C4-2B (cell line): ENCODE results near the gene ADAMTS16.

Experiments
- ZFX ChIP-seq: fragments of 450-650 bp; IDR thresholded peaks from 2 replicates; pipeline ENCODE4 v1.6.1; 2017
- TF ChIP-seq, protein P1 (sequence below): fragments of 450-650 bp; conservative IDR thresholded peaks from 2 replicates; pipeline ENCODE4 v1.5.1; 2017; ENCODE audit warnings: mild to moderate bottlenecking

DNA sequence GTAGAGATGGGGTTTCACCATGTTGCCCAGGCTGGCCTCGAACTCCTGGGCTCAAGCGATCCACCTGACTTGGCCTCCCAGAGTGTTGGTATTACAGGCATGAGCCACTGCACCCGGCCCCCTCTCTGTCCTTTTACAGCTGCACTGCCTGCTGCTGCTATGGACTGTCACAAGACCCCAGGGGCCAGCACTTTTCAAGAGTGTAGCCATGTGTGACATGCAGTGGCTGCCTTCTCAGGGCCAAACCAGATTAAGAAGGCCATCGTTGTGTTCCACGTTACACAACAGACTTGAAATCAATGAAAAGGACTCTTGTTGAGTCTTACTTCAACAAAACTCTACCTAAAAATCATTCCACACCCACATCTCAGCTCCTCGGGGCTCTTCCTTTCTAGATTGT lies 203.4 kb downstream of the ADAMTS16 start:
- TF ChIP-seq, protein P1, sequence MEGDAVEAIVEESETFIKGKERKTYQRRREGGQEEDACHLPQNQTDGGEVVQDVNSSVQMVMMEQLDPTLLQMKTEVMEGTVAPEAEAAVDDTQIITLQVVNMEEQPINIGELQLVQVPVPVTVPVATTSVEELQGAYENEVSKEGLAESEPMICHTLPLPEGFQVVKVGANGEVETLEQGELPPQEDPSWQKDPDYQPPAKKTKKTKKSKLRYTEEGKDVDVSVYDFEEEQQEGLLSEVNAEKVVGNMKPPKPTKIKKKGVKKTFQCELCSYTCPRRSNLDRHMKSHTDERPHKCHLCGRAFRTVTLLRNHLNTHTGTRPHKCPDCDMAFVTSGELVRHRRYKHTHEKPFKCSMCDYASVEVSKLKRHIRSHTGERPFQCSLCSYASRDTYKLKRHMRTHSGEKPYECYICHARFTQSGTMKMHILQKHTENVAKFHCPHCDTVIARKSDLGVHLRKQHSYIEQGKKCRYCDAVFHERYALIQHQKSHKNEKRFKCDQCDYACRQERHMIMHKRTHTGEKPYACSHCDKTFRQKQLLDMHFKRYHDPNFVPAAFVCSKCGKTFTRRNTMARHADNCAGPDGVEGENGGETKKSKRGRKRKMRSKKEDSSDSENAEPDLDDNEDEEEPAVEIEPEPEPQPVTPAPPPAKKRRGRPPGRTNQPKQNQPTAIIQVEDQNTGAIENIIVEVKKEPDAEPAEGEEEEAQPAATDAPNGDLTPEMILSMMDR = no peak
- no peak for TF ChIP-seq ZFX
